Naive thymus-derived CD4-positive, alpha-beta T cell (primary cell): ENCODE data around the gene KRT222. TPM values are rescaled to one million over a fixed set of nuclear protein-coding genes. Genes with fewer than 3 reads are reported as not detected.

Source experiments
- ATAC-seq: fragments of 150-1000 bp; cut with Tn5 transposase; 2 replicates; pipeline ENCODE4 v1.10.0; 2021; ENCODE audit warnings: mild to moderate bottlenecking, moderate library complexity
- CTCF ChIA-PET: fragments of 350-600 bp; sonication (Branson Sonifier 250); formaldehyde crosslinking; loops from one replicate; lab custom pipeline; 2021; ENCODE audit warnings: antibody characterized with exemption; lab: Charles Lee
- POLR2A ChIA-PET: fragments of 350-600 bp; sonication (Branson Sonifier 250); formaldehyde crosslinking; loops from one replicate; lab custom pipeline; 2021; ENCODE audit warnings: antibody characterized with exemption, inconsistent platforms; lab: Charles Lee
- DNase-seq, 9 donors: peaks; one replicate each; pipeline versions ENCODE4 v3.0.0 to v3.0.0-alpha.2; 2020 to 2022; ENCODE audit warnings: mixed read lengths in 1 of 9
- H3K27ac ChIP-seq: one replicate; pipeline ENCODE4 v1.7.0; 2013; ENCODE audit warnings: mild to moderate bottlenecking, low read depth, low read length, moderate library complexity
- H3K27me3 ChIP-seq, 2 donors: one replicate each; pipeline ENCODE4 v1.7.0; 2013; ENCODE audit warnings: low read length in 2 of 2, mild to moderate bottlenecking in 2 of 2, moderate library complexity in 2 of 2; ENCODE audit not compliant: control insufficient read depth in 2 of 2, insufficient read depth in 2 of 2
- H3K36me3 ChIP-seq, 3 experiments: 1 replicate in 2 of 3; 2 replicates in 1 of 3; pipeline ENCODE4 v1.7.0; 2013; ENCODE audit warnings: low read length in 3 of 3, mild to moderate bottlenecking in 3 of 3, moderate library complexity in 1 of 3; ENCODE audit not compliant: insufficient read depth in 3 of 3, control insufficient read depth in 2 of 3
- H3K4me1 ChIP-seq, 2 donors: one replicate each; pipeline ENCODE4 v1.7.0; 2013; ENCODE audit warnings: low read length in 2 of 2, mild to moderate bottlenecking in 2 of 2, moderate library complexity in 1 of 2; ENCODE audit not compliant: control insufficient read depth in 2 of 2, insufficient read depth in 2 of 2
- H3K4me3 ChIP-seq: 2 replicates; pipeline ENCODE4 v1.7.0; 2013; ENCODE audit warnings: mild to moderate bottlenecking, low read length
- H3K9me3 ChIP-seq, 3 experiments: 1 replicate in 2 of 3; 2 replicates in 1 of 3; pipeline ENCODE4 v1.7.0; 2013; ENCODE audit warnings: low read length in 3 of 3; ENCODE audit not compliant: control insufficient read depth in 2 of 3
- H3K27ac Mint-ChIP-seq, 9 donors: one replicate each; pipeline ENCODE4 v1.8.0; 2020 to 2022; ENCODE audit warnings: mixed read lengths in 9 of 9, mild to moderate bottlenecking in 8 of 9, moderate library complexity in 5 of 9, inconsistent platforms in 2 of 9
- H3K27me3 Mint-ChIP-seq, 5 donors: one replicate each; pipeline ENCODE4 v1.8.0; 2021 to 2022; ENCODE audit warnings: mixed read lengths in 5 of 5, mild to moderate bottlenecking in 1 of 5
- H3K36me3 Mint-ChIP-seq, 5 donors: one replicate each; pipeline ENCODE4 v1.8.0; 2020 to 2022; ENCODE audit warnings: mixed read lengths in 5 of 5, mild to moderate bottlenecking in 3 of 5, inconsistent platforms in 1 of 5
- H3K4me1 Mint-ChIP-seq, 7 donors: one replicate each; pipeline ENCODE4 v1.8.0; 2020 to 2022; ENCODE audit warnings: mixed read lengths in 7 of 7, mild to moderate bottlenecking in 3 of 7, inconsistent platforms in 1 of 7
- H3K4me3 Mint-ChIP-seq, 10 donors: one replicate each; pipeline ENCODE4 v1.8.0; 2020 to 2022; ENCODE audit warnings: mild to moderate bottlenecking in 10 of 10, mixed read lengths in 10 of 10, moderate library complexity in 6 of 10, inconsistent platforms in 2 of 10
- H3K9me3 Mint-ChIP-seq, 11 donors: one replicate each; pipeline ENCODE4 v1.8.0; 2020 to 2022; ENCODE audit warnings: mixed read lengths in 11 of 11, mild to moderate bottlenecking in 4 of 11, inconsistent platforms in 1 of 11, moderate library complexity in 1 of 11
- intact Hi-C, 2 donors: fragments of 100-400 bp; cut with micrococcal nuclease; formaldehyde crosslinking; loops; one replicate each; pipeline ENCODE4 v1.15.1; 2023
- polyA plus RNA-seq, 2 donors: library from polyadenylated mRNA; unstranded; fragments of 300-500 nt; fragmentation: Illumina TruSeq; gene quantifications; one replicate each; pipeline ENCODE4 v1.2.3, GENCODE V29; 2021
- total RNA-seq, 6 experiments: library from RNA in 5 of 6; stranded (reverse) in 5 of 6; gene quantifications; 1 replicate in 5 of 6; 2 replicates in 1 of 6; pipeline ENCODE4 v1.2.3 and lab custom pipeline; 2021 to 2026

Gene KRT222
- total and polyA plus RNA-seq, 7 experiments from 2014 or later = not detected

- Histone ChIP-seq H3K9me3 (no peaks in the 10 kb centered on the region), H3K27me3 (no peaks in the 10 kb centered on the region), H3K4me3 (no peak overlapping the region), H3K36me3 (no peaks in the 10 kb centered on the region), H3K27ac (no peak overlapping the region), H3K4me1 (no peaks in the 10 kb centered on the region)
- intact Hi-C loops = no loop called here
- H3K27ac Mint-ChIP-seq = no peak overlapping the region
- CTCF ChIA-PET = no interaction called here
- POLR2A ChIA-PET = interaction anchor here (0.5 kb wide), 1 partner anchor 19 kb away, joined by 5 read pairs; no protein-coding TSS in a partner anchor
- no peaks in the 10 kb centered on the region for H3K36me3 Mint-ChIP-seq
- no peak for DNase-seq
- H3K27me3 Mint-ChIP-seq = peaks cover under 1 to 33% (median 11%) of the 10 kb centered on the region in 5 donors
- no peak overlapping the region for H3K4me3 Mint-ChIP-seq
- no peak for ATAC-seq
- H3K9me3 Mint-ChIP-seq = no peaks in the 10 kb centered on the region
- no peaks in the 10 kb centered on the region for H3K4me1 Mint-ChIP-seq
Measured at GRCh38 chr17:40686192-40686591, 21.2 kb upstream of the KRT222 start.

GRCh38 chr17:40680998-40681397 lies 16.0 kb upstream of the KRT222 start:
- Mint-ChIP-seq H3K4me3 (no peak overlapping the region), H3K9me3 (peaks cover 0 to 1% (median 0%) of the 10 kb centered on the region in 11 donors), H3K36me3 (no peaks in the 10 kb centered on the region), H3K27ac (no peak overlapping the region), H3K27me3 (peaks cover 18 to 60% (median 46%) of the 10 kb centered on the region in 5 donors), H3K4me1 (peaks cover 0 to 2% (median 0%) of the 10 kb centered on the region in 7 donors)
- Histone ChIP-seq H3K27me3 (no peaks in the 10 kb centered on the region), H3K4me3 (no peak overlapping the region), H3K9me3 (no peaks in the 10 kb centered on the region), H3K4me1 (no peaks in the 10 kb centered on the region), H3K36me3 (no peaks in the 10 kb centered on the region), H3K27ac (no peak overlapping the region)
- ATAC-seq = no peak
- ChIA-PET CTCF (interaction anchor here (1.3 kb wide), 1 partner anchor 982 kb away, joined by 3 read pairs; no protein-coding TSS in a partner anchor), POLR2A (interaction anchor here (0.9 kb wide), 1 partner anchor 34 kb away, joined by 3 read pairs; the partner anchor contains the start of gene SMARCE1)
- intact Hi-C loops = no loop called here
- DNase-seq = no peak

- ChIA-PET POLR2A (interaction anchor here (0.6 kb wide), 1 partner anchor 8 kb away, joined by 3 read pairs; no protein-coding TSS in a partner anchor), CTCF (interaction anchor here (0.6 kb wide), 1 partner anchor 190 kb away, joined by 3 read pairs; no protein-coding TSS in a partner anchor)
- Mint-ChIP-seq H3K4me1 (peaks cover 0 to 2% (median 0%) of the 10 kb centered on the region in 7 donors), H3K27me3 (peaks cover 18 to 69% (median 47%) of the 10 kb centered on the region in 5 donors), H3K4me3 (no peak overlapping the region), H3K9me3 (peaks cover 0 to 1% (median 0%) of the 10 kb centered on the region in 11 donors), H3K36me3 (no peaks in the 10 kb centered on the region), H3K27ac (no peak overlapping the region)
- ATAC-seq (no peak), DNase-seq (no peak)
- no peak overlapping the region for H3K4me3 ChIP-seq
- intact Hi-C loops = no loop called here
- no peak overlapping the region for H3K27ac ChIP-seq
- H3K27me3 ChIP-seq = no peaks in the 10 kb centered on the region
- no peaks in the 10 kb centered on the region for H3K4me1 ChIP-seq
- H3K36me3 ChIP-seq = no peaks in the 10 kb centered on the region
- H3K9me3 ChIP-seq = no peaks in the 10 kb centered on the region
Measured at GRCh38 chr17:40679523-40679907, 14.5 kb upstream of the KRT222 start.

- no peak overlapping the region for H3K27ac Mint-ChIP-seq
- peaks cover 18 to 73% (median 47%) of the 10 kb centered on the region in 5 donors for H3K27me3 Mint-ChIP-seq
- Histone ChIP-seq H3K4me1 (no peaks in the 10 kb centered on the region), H3K27ac (no peak overlapping the region), H3K9me3 (no peaks in the 10 kb centered on the region), H3K27me3 (no peaks in the 10 kb centered on the region), H3K4me3 (no peak overlapping the region), H3K36me3 (no peaks in the 10 kb centered on the region)
- intact Hi-C loops = no loop called here
- DNase-seq (no peak), ATAC-seq (no peak)
- H3K9me3 Mint-ChIP-seq = peaks cover 0 to 1% (median 0%) of the 10 kb centered on the region in 11 donors
- peaks cover 0 to 2% (median 0%) of the 10 kb centered on the region in 7 donors for H3K4me1 Mint-ChIP-seq
- ChIA-PET CTCF (no interaction called here), POLR2A (interaction anchor here (0.6 to 1.0 kb wide), 2 partner anchors 8 to 10 kb away, joined by 3 to 4 read pairs; no protein-coding TSS in a partner anchor)
- H3K4me3 Mint-ChIP-seq = no peak overlapping the region
- no peaks in the 10 kb centered on the region for H3K36me3 Mint-ChIP-seq
Measured at GRCh38 chr17:40678902-40679522, 14.0 kb upstream of the KRT222 start.

- ChIA-PET CTCF (interaction anchor here (1.2 kb wide), 1 partner anchor 53 kb away, joined by 3 read pairs; no protein-coding TSS in a partner anchor), POLR2A (no interaction called here)
- Histone ChIP-seq H3K27ac (no peak overlapping the region), H3K27me3 (no peaks in the 10 kb centered on the region), H3K4me1 (no peaks in the 10 kb centered on the region), H3K9me3 (no peaks in the 10 kb centered on the region), H3K36me3 (no peaks in the 10 kb centered on the region), H3K4me3 (no peak overlapping the region)
- no peaks in the 10 kb centered on the region for H3K36me3 Mint-ChIP-seq
- H3K27me3 Mint-ChIP-seq = peaks cover 15 to 69% (median 36%) of the 10 kb centered on the region in 5 donors
- H3K4me3 Mint-ChIP-seq = no peak overlapping the region
- H3K9me3 Mint-ChIP-seq = peaks cover 0 to 1% (median 0%) of the 10 kb centered on the region in 11 donors
- DNase-seq (no peak), ATAC-seq (no peak)
- H3K27ac Mint-ChIP-seq = no peak overlapping the region
- intact Hi-C loops = no loop called here
- H3K4me1 Mint-ChIP-seq = peaks cover 0 to 2% (median 0%) of the 10 kb centered on the region in 7 donors
Measured at GRCh38 chr17:40675905-40676304, 10.9 kb upstream of the KRT222 start.

- Mint-ChIP-seq H3K9me3 (peaks cover 0 to 1% (median 0%) of the 10 kb centered on the region in 11 donors), H3K36me3 (no peaks in the 10 kb centered on the region), H3K4me3 (no peak overlapping the region), H3K27ac (no peak overlapping the region), H3K27me3 (peaks cover 6 to 54% (median 25%) of the 10 kb centered on the region in 5 donors), H3K4me1 (no peaks in the 10 kb centered on the region)
- H3K27ac ChIP-seq = no peak overlapping the region
- DNase-seq = no peak
- H3K36me3 ChIP-seq = no peaks in the 10 kb centered on the region
- POLR2A ChIA-PET = interaction anchor here (0.6 kb wide), 1 partner anchor 40 kb away, joined by 4 read pairs; no protein-coding TSS in a partner anchor
- no peaks in the 10 kb centered on the region for H3K4me1 ChIP-seq
- no peaks in the 10 kb centered on the region for H3K9me3 ChIP-seq
- ATAC-seq = no peak
- H3K4me3 ChIP-seq = no peak overlapping the region
- H3K27me3 ChIP-seq = no peaks in the 10 kb centered on the region
- CTCF ChIA-PET = no interaction called here
- intact Hi-C loops = no loop called here
Measured at GRCh38 chr17:40672654-40673053, 7.7 kb upstream of the KRT222 start.
